ENCODE results near the gene SORCS2. TPM values are rescaled to one million over a fixed set of nuclear protein-coding genes. Genes with fewer than 3 reads are reported as not detected.

Gene SORCS2
- total RNA-seq, 6 donors from 2014 or later, result 2.2 to 28.3 (median 7.2) TPM

GRCh38 chr4:7590189-7590588 is 397.9 kb downstream of the SORCS2 start:
- H3K27me3 ChIP-seq, result no peaks in the 10 kb centered on the region

DNA sequence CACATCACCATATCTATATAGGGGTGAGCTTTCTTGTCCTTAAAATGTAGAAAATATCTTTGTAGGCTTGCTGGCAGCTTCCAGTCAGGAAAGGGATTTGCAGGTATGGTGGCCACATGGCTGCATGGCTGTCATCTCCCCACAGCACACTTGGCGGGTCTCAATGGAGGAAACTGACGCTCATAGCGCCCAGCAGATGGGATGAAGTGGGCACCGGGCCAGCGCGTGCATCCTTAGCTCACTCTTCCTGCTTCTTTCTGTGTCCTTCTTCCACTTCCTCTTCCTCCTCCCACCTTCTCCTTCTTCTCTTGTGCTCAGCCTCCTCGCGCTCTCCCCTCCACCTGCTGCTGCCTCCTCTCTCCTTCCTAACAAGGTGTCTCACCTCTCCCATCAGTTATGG is 398.6 kb downstream of the SORCS2 start:
- Histone ChIP-seq H3K36me3 (no peaks in the 10 kb centered on the region), H3K9me3 (peaks cover 0 to 9% (median 0%) of the 10 kb centered on the region in 4 donors), H3K27me3 (no peaks in the 10 kb centered on the region), H3K27ac (no peak overlapping the region), H3K4me3 (no peak overlapping the region), H3K4me1 (peaks cover 0 to 2% (median under 1%) of the 10 kb centered on the region in 4 donors)
- ATAC-seq (ENCODE audit: low FRiP score in 2 of 2) (no peak), DNase-seq (no peak)
- TF ChIP-seq POLR2A (IDR thresholded peaks at IDR 0.05) (no peak), POLR2AphosphoS5 (IDR thresholded peaks at IDR 0.05) (no peak), EP300 (IDR thresholded peaks at IDR 0.05) (no peak)
- 81 to 83% methylated on average over 8 of the region's 8 CpGs for WGBS, 2 donors

More at GRCh38 chr4:7590189-7590588, 397.9 kb downstream of the SORCS2 start:
- 64% methylated on average over 7 of the region's 7 CpGs for WGBS, 2 donors
- Histone ChIP-seq H3K36me3 (no peaks in the 10 kb centered on the region), H3K27ac (no peak overlapping the region), H3K9me3 (peaks cover 0 to 9% (median 0%) of the 10 kb centered on the region in 4 donors), H3K4me1 (no peaks in the 10 kb centered on the region), H3K4me3 (no peak overlapping the region)
- DNase-seq (no peak), ATAC-seq (ENCODE audit: low FRiP score in 2 of 2) (no peak)
- TF ChIP-seq POLR2AphosphoS5 (IDR thresholded peaks at IDR 0.05), result no peak
- TF ChIP-seq EP300 (IDR thresholded peaks at IDR 0.05), result no peak
- TF ChIP-seq CTCF (IDR thresholded peaks at IDR 0.05), result no peak

DNA sequence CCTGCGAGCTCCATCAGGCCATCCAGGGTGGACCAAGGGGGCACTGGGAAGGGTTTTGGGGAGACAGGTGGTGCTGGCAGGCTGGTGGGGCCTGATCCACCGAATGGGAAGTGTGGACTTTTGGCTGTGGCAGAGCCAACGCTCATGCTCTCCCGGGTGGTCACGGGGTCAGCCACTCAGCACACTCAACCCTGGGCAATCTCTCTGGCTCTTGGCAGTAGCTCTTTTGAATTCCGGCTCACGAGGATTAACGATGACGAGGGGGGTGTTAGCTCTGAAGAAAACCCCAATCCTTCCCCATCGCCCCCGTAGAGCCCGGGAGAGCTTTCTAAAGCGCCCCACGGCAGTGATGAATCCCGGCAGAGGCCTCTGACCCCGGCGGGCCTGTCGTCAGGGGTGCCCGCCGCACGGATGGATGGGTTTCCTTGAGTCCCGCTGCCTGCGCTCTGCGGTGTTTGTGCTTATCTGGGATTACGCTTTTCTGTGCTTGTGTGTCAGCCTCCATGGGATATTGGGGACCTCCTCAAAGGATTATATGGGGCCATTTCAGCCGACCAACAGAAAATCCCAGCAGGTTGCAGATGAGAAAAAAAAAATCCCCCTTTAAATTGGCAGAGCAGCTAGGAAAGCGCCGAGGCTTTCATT is 399.2 kb downstream of the SORCS2 start:
- ATAC-seq (ENCODE audit: low FRiP score in 2 of 2) (no peak), DNase-seq (no peak)
- Histone ChIP-seq H3K9me3 (peaks cover 0 to 5% (median 0%) of the 10 kb centered on the region in 4 donors), H3K36me3 (no peaks in the 10 kb centered on the region), H3K4me3 (no peak overlapping the region), H3K4me1 (peaks cover 0 to 8% (median 3%) of the 10 kb centered on the region in 4 donors), H3K27ac (no peak overlapping the region), H3K27me3 (no peaks in the 10 kb centered on the region)
- TF ChIP-seq EP300 (IDR thresholded peaks at IDR 0.05), result no peak
- no peak for TF ChIP-seq POLR2A (IDR thresholded peaks at IDR 0.05)
- TF ChIP-seq CTCF (IDR thresholded peaks at IDR 0.05), result no peak
- no peak for TF ChIP-seq POLR2AphosphoS5 (IDR thresholded peaks at IDR 0.05)
- 87 to 88% methylated on average over 20 to 28 of the region's 28 CpGs for WGBS, 2 donors

- peaks cover 0 to 22% (median 10%) of the 10 kb centered on the region in 4 donors for H3K4me1 ChIP-seq
- H3K27me3 ChIP-seq, result no peaks in the 10 kb centered on the region
- no peak for ATAC-seq (ENCODE audit: low FRiP score in 2 of 2)
- no peak for DNase-seq
- H3K36me3 ChIP-seq, result no peaks in the 10 kb centered on the region
- TF ChIP-seq POLR2A (IDR thresholded peaks at IDR 0.05) (no peak), CTCF (IDR thresholded peaks at IDR 0.05) (no peak), EP300 (IDR thresholded peaks at IDR 0.05) (no peak), POLR2AphosphoS5 (IDR thresholded peaks at IDR 0.05) (no peak)
- H3K4me3 ChIP-seq, result no peak overlapping the region
- 78 to 82% methylated on average over 20 to 21 of the region's 21 CpGs for WGBS, 2 donors
- H3K27ac ChIP-seq, result no peak overlapping the region
- H3K9me3 ChIP-seq, result no peaks in the 10 kb centered on the region
These were observed 401.5 kb downstream of the SORCS2 start for GRCh38 chr4:7593646-7594412.

DNA sequence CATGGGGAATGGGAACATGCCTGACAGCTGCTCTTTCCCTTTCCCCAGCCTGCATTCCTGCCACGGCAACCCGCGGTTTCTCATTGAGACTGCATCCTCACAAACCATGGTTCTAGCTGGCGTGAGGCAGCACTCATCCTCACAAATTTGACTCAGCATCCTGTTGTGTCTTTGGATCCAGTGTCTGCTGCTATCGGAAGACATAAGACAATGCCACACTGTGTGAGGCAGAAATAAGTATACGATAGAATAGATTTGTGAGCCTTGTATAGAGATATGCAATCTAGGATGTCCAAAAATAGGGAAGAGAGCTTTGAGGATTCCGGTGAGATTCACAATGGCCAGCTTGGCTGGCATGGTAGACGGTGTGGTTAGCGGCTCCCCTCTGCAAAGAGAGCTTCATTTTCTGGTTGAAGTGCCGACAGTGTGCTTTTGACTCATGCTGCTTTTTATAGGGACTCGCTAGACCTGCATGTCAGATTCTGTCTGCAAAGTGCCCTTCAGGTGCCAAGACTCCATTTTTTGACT is 403.7 kb downstream of the SORCS2 start:
- H3K4me1 ChIP-seq, result peaks cover 0 to 29% (median 14%) of the 10 kb centered on the region in 4 donors
- no peaks in the 10 kb centered on the region for H3K36me3 ChIP-seq
- TF ChIP-seq CTCF (IDR thresholded peaks at IDR 0.05), result no peak
- no peak for TF ChIP-seq EP300 (IDR thresholded peaks at IDR 0.05)
- TF ChIP-seq POLR2AphosphoS5 (IDR thresholded peaks at IDR 0.05), result no peak
- no peak for TF ChIP-seq POLR2A (IDR thresholded peaks at IDR 0.05)
- H3K27ac ChIP-seq, result no peak overlapping the region
- DNase-seq (no peak), ATAC-seq (ENCODE audit: low FRiP score in 2 of 2) (no peak)
- H3K27me3 ChIP-seq, result no peaks in the 10 kb centered on the region
- H3K4me3 ChIP-seq, result no peak overlapping the region
- no peaks in the 10 kb centered on the region for H3K9me3 ChIP-seq
- WGBS, 2 donors, result 60 to 66% methylated on average over 11 of the region's 11 CpGs
